LoVo (cell line): ENCODE data around the gene SALL3.

Experiments
- DNase-seq: peaks from one replicate; pipeline ENCODE4 v3.0.0-alpha.2; 2016; ENCODE audit warnings: low spot score

The SALL3 gene

DNA sequence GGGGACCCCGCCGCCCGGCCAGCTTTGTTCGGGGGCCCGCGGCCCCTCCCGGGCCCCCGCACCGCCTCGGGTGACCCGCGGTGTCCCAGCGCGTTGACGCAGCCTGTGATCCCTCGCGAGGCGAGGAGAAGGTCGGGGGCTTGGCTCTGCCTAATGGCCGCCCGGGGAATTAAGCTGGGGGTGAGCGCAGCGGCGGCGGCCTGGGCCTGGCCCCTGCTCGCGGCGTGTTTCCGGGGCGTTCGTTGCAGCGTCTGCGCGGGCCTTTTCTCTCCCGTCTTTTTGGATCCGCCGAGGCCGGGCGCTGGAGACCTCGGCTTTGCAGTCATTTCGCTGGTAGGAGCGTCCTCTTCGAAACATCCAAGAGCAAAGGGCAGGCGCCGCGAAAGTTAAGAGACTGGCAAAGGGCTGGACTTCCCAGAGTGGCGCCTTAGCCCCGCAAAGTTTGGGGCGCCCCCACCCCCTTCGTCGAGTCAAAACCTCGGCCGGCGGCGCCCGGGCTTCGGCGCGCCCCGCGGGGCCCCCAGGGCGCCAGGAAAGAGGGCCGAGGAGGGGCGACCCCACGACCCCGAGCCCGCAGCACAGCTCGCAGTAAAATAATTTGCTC lies 1.3 kb downstream of the SALL3 start:
- no peak for DNase-seq

DNA sequence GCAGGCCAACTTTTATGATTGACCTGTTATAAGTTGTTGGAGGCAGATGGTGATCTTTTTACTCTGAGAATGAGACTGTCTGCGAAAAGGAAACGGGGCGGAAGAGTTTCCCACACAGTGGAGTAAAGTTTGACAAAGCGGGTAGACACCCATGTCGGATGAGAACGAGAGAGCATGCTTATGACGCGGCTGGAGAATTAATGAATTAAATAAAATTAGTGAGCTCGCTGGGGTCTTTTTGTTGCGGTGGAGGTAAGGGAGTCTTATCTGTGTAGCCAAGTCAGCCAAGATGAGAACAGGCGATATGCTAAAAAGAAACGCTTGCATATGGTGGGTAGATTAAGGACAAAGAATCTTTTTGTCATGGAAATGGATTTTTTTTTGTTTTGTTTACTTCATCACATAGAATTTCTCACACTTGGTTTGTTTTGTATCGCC lies 1.8 kb downstream of the SALL3 start:
- no peak for DNase-seq

DNA sequence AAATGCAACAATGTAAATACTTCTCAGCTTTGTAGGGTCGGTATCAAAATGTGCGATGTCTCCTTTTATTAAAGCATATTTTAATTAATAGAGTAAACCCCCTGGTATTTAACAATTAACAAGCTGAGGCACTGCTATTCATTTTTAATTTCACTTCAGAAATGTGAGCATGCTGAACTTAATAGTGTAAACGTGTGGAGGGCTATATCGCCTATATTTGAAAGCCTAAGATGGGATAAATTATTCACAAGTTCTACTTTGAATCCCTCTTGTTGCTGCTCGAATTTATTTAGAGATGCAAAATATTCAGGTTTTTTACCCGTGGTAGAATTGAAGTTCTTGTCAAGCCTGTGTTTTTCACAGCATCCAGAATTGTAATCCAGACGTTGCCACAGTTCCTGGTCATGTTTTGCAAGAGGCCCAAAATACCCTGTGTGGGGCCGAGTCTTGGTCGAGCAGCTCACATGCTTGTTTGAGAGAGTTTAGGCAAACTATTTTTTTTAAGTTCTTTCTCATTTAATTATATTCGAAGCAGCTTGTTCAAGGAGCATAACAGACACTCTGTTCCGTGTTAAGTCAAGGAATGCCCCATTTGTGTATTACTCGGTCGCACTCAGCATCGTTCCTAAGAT lies 2.5 kb downstream of the SALL3 start:
- DNase-seq = no peak

DNA sequence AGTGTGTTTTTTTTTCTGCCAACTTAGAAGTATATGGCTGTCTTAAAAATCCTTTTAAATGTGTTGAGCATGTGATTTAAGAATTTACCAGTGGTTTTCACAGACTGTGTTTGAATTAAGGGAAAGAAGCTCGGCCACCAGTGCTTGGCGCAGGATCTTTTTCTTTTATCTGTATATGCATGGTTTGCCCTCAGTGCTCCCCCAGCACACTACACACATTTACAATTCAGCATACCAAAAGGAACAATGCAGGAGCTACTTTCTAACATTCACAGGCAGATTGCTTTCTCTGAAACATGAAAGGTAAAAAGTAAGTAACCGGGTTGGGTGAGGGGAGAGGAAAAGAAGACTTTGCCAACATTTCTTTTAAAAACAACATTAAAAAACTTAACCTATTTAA lies 3.9 kb downstream of the SALL3 start:
- no peak for DNase-seq

DNA sequence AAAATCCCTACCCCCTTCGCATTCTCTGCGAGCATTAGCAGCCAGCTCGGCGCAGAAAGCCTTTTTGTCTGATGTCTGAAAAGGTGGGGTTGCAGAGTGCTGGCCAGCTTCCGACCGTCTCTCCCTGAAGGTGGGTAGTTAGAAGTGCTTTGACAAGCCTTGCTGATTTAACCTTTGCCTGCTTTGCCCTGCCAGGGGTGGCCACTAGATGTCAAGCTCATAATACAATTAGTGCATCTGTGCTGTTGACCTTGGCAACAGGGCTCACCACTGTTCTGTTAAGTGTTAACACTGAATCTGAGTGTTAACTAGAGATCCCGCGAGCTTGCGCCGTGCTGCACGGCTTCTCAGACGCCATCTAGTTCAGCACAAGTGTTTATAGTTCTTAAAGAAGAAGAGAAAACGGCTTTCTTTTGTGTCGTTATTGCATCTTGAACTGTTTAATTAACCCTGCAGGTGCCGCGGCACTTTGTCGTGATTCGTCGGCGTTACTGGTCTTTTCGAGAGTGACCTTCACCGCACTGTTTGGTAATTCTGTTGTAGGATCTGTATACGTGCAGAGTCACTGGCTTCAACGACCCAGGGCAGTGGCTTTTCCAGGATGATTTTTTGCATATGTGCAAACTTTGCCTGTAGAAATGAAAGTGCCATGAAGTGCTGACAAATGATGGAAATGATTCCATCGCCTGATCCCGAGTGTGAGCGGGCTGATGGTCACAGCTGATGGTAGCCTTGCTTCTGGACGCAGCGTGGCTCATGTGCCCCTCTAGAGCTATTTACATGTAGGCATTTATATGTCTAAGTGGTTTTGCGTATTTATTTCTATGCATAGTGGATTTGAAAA lies 5.5 kb downstream of the SALL3 start:
- DNase-seq = peak; percentile 3

DNA sequence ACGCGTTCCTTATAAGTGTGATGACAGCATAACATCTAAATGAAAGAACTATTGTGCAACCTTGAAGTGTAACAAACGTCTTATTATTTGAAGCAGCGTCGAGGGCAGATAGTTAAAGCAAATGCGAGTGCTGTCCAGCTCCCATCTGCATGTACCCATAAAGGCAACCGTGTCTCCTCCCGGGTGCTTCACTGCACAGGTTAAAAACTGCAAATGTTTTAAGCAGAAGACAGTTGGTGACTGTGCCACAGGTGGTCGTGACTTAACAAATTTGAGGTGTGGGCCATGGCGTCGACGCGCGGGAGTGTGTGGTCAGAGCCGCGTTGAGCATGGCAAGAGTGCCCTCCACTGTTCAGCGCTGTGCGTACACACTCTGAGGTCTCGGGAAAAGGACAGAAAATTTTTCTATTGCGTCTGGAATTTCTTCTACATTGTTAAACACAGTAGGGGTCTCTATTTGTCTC lies 6.4 kb downstream of the SALL3 start:
- DNase-seq = no peak

DNA sequence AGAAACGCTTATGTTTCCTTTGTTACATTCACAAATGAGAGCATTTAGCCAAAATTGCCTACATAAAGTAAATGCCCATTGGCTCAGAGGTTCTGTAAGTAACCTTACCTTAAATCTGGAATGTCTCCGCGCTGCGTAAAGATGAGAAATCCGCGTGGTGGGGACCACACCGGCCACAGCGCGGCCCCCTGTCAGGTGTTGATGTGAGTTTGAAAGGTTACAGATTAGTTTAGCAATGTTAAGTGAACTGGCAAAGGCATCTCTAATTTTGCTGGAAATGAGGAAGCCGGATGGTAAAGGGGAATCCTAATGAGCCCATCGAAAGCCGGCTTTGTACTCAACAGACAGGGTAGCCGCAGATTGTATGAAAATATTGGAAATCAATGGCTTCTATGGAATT lies 11.8 kb downstream of the SALL3 start:
- DNase-seq = no peak

DNA sequence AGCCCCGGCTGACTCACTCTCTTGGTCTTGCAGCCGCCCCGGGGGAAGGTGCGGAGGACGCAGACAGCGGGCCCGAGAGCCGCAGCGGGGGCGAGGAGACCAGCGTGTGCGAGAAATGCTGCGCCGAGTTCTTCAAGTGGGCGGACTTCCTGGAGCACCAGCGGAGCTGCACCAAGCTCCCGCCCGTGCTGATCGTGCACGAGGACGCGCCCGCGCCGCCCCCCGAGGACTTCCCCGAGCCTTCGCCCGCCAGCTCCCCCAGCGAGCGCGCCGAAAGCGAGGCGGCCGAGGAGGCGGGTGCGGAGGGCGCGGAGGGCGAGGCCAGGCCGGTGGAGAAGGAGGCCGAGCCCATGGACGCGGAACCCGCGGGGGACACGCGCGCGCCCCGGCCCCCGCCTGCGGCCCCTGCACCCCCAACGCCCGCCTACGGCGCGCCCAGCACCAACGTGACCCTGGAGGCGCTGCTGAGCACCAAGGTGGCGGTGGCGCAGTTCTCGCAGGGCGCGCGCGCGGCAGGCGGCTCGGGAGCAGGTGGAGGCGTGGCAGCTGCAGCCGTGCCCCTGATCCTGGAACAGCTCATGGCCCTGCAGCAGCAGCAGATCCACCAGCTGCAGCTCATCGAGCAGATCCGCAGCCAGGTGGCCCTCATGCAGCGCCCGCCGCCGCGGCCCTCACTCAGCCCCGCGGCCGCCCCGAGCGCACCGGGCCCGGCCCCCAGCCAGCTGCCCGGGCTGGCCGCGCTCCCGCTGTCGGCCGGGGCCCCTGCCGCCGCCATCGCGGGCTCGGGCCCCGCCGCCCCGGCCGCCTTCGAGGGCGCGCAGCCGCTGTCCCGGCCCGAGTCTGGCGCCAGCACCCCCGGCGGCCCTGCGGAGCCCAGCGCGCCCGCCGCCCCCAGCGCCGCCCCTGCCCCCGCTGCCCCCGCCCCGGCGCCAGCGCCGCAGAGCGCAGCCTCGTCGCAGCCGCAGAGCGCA lies 12.7 kb downstream of the SALL3 start:
- no peak for DNase-seq

DNA sequence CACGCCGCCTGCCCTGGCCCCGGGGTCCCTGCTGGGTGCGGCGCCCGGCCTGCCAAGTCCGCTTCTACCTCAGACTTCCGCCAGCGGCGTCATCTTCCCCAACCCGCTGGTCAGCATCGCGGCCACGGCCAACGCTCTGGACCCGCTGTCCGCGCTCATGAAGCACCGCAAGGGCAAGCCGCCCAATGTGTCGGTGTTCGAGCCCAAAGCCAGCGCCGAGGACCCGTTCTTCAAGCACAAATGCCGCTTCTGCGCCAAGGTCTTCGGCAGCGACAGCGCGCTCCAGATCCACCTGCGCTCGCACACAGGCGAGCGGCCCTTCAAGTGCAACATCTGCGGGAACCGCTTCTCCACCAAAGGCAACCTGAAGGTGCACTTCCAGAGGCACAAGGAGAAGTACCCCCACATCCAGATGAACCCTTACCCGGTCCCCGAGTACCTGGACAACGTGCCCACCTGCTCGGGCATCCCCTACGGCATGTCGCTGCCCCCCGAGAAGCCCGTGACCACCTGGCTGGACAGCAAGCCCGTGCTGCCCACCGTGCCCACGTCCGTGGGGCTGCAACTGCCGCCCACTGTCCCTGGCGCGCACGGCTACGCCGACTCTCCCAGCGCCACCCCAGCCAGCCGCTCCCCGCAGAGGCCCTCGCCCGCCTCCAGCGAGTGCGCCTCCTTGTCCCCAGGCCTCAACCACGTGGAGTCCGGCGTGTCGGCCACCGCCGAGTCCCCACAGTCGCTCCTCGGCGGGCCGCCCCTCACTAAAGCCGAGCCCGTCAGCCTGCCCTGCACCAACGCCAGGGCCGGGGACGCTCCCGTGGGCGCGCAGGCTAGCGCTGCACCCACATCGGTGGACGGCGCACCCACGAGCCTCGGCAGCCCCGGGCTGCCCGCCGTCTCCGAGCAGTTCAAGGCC lies 13.7 kb downstream of the SALL3 start:
- DNase-seq = no peak

DNA sequence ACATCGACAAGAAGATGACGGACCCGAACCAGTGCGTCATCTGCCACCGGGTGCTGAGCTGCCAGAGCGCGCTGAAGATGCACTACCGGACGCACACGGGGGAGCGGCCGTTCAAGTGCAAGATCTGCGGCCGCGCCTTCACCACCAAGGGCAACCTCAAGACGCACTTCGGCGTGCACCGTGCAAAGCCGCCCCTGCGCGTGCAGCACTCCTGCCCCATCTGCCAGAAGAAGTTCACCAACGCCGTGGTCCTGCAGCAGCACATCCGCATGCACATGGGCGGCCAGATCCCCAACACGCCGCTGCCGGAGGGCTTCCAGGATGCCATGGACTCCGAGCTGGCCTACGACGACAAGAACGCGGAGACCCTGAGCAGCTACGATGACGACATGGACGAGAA lies 14.4 kb downstream of the SALL3 start:
- DNase-seq = no peak

DNA sequence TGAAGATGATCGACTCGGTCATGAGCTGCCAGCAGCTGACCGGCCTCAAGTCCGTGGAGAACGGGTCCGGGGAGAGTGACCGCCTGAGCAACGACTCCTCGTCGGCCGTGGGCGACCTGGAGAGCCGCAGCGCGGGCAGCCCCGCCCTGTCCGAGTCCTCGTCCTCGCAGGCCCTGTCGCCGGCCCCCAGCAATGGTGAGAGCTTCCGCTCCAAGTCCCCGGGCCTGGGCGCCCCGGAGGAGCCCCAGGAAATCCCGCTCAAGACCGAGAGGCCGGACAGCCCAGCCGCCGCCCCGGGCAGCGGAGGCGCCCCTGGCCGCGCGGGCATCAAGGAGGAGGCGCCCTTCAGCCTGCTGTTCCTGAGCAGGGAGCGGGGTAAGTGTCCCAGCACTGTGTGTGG lies 14.9 kb downstream of the SALL3 start:
- no peak for DNase-seq

DNA sequence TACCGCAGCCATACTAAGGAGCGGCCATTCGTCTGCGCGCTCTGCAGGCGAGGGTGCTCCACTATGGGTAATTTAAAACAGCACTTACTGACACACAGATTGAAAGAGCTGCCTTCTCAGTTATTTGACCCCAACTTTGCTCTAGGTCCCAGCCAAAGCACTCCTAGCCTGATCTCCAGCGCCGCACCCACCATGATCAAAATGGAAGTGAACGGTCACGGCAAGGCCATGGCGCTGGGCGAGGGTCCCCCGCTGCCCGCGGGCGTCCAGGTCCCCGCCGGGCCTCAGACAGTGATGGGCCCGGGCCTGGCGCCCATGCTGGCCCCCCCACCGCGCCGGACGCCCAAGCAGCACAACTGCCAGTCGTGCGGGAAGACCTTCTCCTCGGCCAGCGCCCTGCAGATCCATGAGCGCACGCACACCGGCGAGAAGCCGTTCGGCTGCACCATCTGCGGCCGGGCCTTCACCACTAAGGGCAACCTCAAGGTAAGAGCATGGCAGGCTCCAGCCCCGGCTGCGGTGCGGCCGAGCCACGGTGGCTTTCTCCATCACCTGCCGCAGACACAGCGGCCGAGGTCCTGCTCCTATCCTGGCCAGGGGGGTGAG lies 15.5 kb downstream of the SALL3 start:
- DNase-seq = no peak

DNA sequence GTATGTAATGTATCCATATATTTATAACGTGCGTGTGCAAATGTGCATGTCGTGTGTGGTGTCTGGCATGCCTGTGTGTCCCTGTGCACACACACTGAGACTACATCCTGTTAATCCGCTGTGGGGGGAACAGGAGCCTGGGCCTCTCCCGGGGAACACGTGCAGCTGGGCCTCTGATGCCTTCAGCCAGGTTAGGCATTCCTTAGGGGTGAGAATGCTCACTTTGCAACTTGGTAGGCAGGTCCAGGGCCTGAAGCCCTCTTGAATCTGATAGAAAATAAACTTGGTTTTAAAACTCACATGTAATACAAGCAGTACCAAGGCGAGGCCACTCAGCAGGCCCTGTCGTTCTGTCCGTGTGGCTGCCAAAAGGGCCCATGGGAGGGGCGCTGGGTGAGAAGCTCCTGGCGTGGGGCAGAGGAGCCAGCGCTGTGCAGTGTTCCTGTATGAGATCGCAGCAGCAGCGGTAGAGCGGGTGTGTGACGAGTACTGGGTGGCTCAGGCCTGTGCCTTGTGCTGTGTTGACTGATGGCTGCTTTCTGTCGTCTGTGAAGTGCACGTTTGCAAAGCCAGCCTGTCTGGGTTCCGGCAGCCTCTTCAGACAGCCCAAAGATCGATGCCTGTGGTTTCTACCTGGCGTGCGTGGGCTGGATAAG lies 16.2 kb downstream of the SALL3 start:
- no peak for DNase-seq

DNA sequence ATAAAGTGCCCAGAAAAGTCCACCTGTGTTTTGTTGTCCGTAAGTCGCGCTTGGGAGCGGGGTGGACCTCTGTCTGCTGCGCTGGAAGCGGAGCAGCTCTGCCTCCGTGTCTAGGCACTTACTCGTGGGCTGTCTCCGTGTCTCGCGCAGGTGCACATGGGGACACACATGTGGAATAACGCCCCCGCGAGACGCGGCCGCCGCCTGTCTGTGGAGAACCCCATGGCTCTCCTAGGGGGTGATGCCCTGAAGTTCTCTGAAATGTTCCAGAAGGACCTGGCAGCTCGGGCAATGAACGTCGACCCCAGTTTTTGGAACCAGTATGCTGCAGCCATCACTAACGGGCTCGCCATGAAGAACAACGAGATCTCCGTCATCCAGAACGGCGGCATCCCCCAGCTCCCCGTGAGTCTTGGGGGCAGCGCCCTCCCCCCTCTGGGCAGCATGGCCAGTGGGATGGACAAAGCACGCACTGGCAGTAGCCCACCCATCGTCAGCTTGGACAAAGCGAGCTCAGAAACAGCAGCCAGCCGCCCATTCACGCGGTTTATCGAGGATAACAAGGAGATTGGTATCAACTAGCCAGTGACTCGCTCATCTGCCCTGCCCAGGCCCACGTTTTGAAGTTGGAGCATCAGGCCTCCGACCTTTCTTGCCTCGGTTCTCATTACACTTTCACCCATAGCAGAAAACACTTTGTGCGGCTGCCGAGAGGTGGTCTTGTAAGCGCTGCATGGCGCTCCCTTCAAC lies 17.3 kb downstream of the SALL3 start:
- DNase-seq = no peak

DNA sequence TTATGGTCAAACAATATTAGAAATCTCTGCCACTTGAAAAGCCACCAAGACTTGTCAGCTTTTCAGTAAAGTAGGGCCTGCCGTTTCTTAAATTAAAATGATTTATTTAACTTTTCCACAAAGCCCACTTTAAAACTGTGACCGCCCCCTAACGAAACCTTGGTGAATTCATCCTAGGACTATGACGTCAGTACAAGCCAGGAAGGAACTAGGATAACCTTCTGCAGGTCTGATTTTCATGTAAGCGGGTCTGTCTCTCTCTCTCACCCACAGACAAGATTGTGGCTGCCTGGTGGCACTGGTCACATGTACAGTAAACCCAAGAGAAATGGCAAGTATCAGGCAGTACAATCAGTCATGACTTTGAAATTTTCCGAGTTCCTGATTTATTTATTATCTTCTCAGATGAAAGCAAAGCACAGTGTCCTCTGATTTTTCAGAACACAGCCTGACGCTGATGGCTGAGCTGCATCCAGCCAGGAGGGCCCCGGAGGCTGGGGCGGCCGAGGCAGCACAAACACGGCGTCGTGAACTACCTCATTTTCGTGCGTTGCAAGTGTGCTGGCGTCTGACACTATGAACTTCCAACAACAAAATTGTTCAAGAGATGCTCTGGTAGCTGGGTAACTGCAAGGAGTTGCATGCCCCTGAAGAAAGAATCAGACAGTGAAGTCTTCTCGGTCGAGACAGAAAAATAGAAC lies 18.9 kb downstream of the SALL3 start:
- DNase-seq = no peak

DNA sequence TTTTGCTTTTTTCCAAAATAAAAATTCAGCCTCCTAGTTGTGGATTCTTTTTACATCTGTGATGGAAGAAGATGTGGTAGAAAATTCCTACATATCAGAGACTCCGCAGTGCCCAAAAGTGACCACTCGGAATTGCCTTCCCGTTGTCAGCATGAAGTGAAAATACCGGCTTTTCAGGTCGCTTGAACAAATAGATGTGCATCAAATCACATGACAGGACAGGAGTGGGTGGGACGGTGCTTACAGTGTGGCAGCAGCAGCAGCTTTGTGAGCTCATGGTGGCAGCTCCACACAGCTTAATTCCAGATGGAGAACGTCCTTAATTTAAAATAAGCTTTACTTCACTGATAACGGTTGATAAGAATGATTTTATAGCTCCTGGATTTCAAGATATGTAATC lies 20.3 kb downstream of the SALL3 start:
- peak; percentile 2 for DNase-seq

DNA sequence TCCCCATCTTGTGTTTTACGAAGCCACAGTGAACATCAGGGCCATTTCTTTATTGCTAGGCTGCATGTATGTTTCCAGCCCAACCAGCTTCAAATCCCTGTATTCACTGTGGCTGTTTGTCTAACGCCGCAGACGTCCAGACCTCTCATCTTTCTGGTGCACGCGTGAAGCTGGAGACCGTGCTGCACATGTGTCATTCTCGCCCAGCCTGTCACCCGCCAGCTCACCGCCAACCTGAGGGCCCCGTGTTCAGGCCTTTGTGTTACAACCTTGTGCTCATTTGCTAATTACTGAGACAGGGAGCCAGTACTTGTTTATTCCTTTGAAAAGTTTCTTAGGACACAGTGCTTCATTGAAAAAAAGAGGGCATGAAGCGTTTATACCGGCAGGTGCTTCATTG lies 21.4 kb downstream of the SALL3 start:
- no peak for DNase-seq

DNA sequence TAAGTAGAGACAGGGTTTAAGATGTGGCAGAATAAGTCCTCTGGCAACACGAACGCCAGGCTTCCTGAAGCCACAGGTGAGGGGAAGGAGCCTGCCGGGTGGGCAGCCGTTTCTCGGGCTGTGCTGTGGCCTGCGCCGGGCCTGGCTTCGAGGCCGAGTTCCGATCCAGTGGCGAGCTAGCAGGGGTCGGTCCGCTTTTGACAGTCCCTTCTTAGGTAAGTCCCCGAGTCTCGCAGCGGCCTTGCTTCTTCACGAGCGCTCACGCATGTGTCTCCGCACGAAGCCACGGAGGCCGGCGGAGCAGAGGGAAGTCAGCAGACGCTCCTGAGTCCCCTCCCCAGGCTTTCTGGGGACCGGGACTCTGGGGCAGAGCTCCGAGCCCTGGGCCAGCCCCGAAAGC lies 26.0 kb downstream of the SALL3 start:
- no peak for DNase-seq
